Transverse colon (tissue), 4 donors: Measurements from ENCODE around the gene ABHD8. TPM values are rescaled to one million over a fixed set of nuclear protein-coding genes. Genes with fewer than 3 reads are reported as not detected.
"Not testable (repeated sequence)": the region's sequence is repeated elsewhere in the genome, so short reads cannot be mapped to it uniquely, and the experiment has no call there.

ENCODE experiments used
- DNase-seq: peaks from one replicate; pipeline ENCODE4 v3.0.0-alpha.2; 2019
- H3K27ac ChIP-seq, 4 donors: fragments of 200-600 bp; sonication (generic); 2 replicates each; pipeline ENCODE4 v1.5.1; 2016 to 2018; ENCODE audit warnings: inconsistent platforms in 4 of 4
- H3K27me3 ChIP-seq: fragments of 200-600 bp; sonication (generic); 2 replicates; pipeline ENCODE4 v1.5.1; 2017; ENCODE audit warnings: inconsistent platforms
- H3K36me3 ChIP-seq, 4 donors: fragments of 200-600 bp; sonication (generic); 2 replicates each; pipeline ENCODE4 v1.5.1; 2017 to 2019; ENCODE audit warnings: inconsistent platforms in 4 of 4
- H3K4me1 ChIP-seq, 4 donors: fragments of 200-600 bp; sonication (generic); 2 replicates each; pipeline ENCODE4 v1.5.1; 2017 to 2020; ENCODE audit warnings: inconsistent platforms in 4 of 4
- H3K4me3 ChIP-seq, 4 donors: fragments of 200-600 bp; sonication (generic); 1 replicate in 1 of 4; 2 replicates in 3 of 4; pipeline versions ENCODE4 v1.5.1 to v1.6.1; 2017 to 2019; ENCODE audit warnings: inconsistent platforms in 4 of 4
- H3K9me3 ChIP-seq, 2 donors: fragments of 200-600 bp; sonication (generic); 2 replicates each; pipeline ENCODE4 v1.5.1; 2017 to 2019; ENCODE audit warnings: inconsistent platforms in 2 of 2
- EP300 ChIP-seq: sonication (generic); formaldehyde crosslinking; IDR thresholded peaks from one replicate; pipeline ENCODE4 v1.6.1; 2017; ENCODE audit warnings: antibody characterized with exemption, low read depth
- POLR2A ChIP-seq: fragments of 450-650 bp; IDR thresholded peaks from one replicate; pipeline ENCODE4 v1.6.1; 2016; ENCODE audit warnings: antibody characterized with exemption, mild to moderate bottlenecking, moderate library complexity
- POLR2AphosphoS5 ChIP-seq, 3 donors: sonication (generic); formaldehyde crosslinking; IDR thresholded peaks; one replicate each; pipeline ENCODE4 v1.6.1; 2016; ENCODE audit warnings: antibody characterized with exemption in 3 of 3
- WGBS, 2 donors: methylation state at CpG; one replicate each; pipeline ENCODE4 v1.1.5; 2018; ENCODE audit warnings: low coverage in 1 of 2; 5-methylcytosine and 5-hydroxymethylcytosine counted together
- in situ Hi-C, 4 donors: fragments of 200-750 bp; cut with MboI; loops; one replicate each; pipeline versions ENCODE4 v1.15.0 to v1.15.1; 2017; ENCODE audit warnings: low sequenced_read_pairs in 3 of 4, low pct_ligation_motif_present in 1 of 4, low pct_unique_long_range_greater_than_20kb in 1 of 4
- intact Hi-C: fragments of 100-400 bp; cut with DNase I; formaldehyde crosslinking; loops from one replicate; pipeline ENCODE4 v1.15.1; 2023; ENCODE audit warnings: low total_unique reads
- total RNA-seq, 4 donors: library from RNA; depleted of rRNA; stranded (reverse); fragments of >200 nt; gene quantifications; one replicate each; pipeline ENCODE4 v1.1.0, GENCODE V29; 2016
- TF ChIP-seq, protein P1 (sequence below), 5 experiments: fragments of 200-600 bp in 3 of 5; fragments of 450-650 bp in 2 of 5; sonication (generic) in 3 of 5; IDR thresholded peaks; 1 replicate in 2 of 5; 2 replicates in 3 of 5; pipeline ENCODE4 v1.5.1; 2016 to 2017; ENCODE audit warnings: antibody characterized with exemption in 5 of 5, inconsistent platforms in 3 of 5, mild to moderate bottlenecking in 2 of 5, moderate library complexity in 1 of 5

Gene ABHD8
- total RNA-seq, 4 donors from 2014 or later, result 6.0 to 14.1 (median 9.1) TPM

DNA sequence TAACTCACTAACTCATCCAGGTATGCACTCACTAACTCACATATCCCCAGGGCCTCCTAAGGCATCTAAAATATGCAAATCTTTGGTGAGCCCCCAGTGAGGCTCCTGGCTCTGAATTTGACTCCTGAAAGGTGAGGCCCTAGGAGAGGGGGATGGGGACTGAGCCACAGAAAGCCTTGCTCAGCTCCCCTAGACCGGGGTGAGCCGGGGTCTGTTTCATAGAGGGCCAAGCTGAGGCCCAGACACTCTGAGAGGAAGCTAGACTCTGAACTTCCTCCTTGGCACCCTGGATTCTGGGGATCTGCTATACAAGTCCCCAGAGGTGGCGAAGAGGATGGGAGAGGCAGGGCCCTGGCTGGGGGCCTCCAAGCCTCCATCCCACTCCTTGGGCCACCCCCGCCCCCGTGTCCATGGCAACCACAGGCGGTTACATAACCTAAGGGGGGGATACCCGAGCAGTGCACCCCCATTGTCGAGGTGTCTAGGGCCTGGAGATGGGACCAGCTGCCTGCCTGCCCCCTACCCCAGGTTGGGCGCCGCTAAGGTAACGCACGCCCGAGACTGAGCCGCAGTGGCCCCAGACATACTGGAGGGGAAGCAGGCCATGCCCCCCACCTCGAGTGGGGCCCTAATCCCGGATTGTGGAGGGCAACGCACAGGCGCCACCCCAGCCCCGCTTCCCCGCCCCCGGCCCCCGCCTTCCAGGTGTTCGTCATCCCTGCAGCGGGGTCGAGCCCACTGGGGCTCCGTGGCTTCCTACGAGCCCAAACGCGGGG lies 646 bp downstream of the ABHD8 start:
- TF ChIP-seq, protein P1, sequence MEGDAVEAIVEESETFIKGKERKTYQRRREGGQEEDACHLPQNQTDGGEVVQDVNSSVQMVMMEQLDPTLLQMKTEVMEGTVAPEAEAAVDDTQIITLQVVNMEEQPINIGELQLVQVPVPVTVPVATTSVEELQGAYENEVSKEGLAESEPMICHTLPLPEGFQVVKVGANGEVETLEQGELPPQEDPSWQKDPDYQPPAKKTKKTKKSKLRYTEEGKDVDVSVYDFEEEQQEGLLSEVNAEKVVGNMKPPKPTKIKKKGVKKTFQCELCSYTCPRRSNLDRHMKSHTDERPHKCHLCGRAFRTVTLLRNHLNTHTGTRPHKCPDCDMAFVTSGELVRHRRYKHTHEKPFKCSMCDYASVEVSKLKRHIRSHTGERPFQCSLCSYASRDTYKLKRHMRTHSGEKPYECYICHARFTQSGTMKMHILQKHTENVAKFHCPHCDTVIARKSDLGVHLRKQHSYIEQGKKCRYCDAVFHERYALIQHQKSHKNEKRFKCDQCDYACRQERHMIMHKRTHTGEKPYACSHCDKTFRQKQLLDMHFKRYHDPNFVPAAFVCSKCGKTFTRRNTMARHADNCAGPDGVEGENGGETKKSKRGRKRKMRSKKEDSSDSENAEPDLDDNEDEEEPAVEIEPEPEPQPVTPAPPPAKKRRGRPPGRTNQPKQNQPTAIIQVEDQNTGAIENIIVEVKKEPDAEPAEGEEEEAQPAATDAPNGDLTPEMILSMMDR (IDR thresholded peaks at IDR 0.05), result no peak
- TF ChIP-seq EP300 (no peak), POLR2A (no peak), POLR2AphosphoS5 (IDR thresholded peaks at IDR 0.05) (no peak)
- no peaks in the 10 kb centered on the region for H3K9me3 ChIP-seq
- WGBS, 2 donors, result 42% methylated on average over 8 of the region's 29 CpGs; no CpG with 5 or more reads in 1 of the 2 donors
- no peak for DNase-seq
- peaks cover 34 to 46% (median 37%) of the 10 kb centered on the region in 4 donors for H3K4me1 ChIP-seq
- peak overlapping the region; percentile 62 to 74 (median 68) for H3K4me3 ChIP-seq
- H3K27ac ChIP-seq, result peak overlapping the region; percentile 90 to 98 (median 94)
- intact Hi-C loops (no loop called here), in situ Hi-C loops (no loop called here)
- no peaks in the 10 kb centered on the region for H3K27me3 ChIP-seq
- no peaks in the 10 kb centered on the region for H3K36me3 ChIP-seq

DNA sequence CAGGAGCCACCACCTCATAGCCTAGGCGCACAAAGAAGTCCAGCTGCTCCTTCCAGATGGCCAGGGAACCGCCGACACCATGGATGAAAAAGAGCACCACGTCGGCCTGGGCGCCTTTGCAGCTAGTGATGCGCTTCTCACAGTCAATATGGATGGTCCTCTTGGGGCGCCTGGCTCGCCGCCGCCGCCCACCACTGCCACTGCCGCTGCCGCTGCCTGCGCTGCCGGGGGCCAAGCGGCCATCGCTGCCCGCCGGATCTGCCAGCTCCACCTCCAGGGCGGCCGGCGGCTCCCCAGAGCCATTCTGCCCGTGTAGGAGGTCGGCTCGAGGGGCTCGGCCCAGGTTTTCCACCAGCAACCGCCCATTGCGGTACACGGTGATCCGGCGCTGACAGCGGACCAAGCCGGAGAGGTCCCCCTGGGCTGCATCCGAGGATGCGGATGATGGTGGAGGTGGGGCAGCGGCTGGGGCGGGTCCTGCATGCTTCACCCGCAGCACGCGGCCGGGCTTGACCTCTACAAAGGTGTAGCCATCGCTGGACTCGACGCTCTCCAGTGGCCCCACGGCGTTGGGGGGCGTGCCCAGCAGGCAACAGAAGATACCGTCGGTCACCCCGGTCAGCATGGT lies 2.1 kb downstream of the ABHD8 start:
- Histone ChIP-seq H3K36me3 (no peaks in the 10 kb centered on the region), H3K9me3 (no peaks in the 10 kb centered on the region), H3K4me1 (peaks cover 24 to 32% (median 26%) of the 10 kb centered on the region in 4 donors), H3K27ac (no peak overlapping the region), H3K4me3 (no peak overlapping the region), H3K27me3 (no peaks in the 10 kb centered on the region)
- intact Hi-C loops, result no loop called here
- TF ChIP-seq POLR2A, result no peak
- TF ChIP-seq, protein P1 (IDR thresholded peaks at IDR 0.05), result no peak
- TF ChIP-seq EP300, result no peak
- TF ChIP-seq POLR2AphosphoS5 (IDR thresholded peaks at IDR 0.05), result no peak
- in situ Hi-C loops, result no loop called here
- 95% methylated on average over 43 of the region's 51 CpGs; no CpG with 5 or more reads in 1 of the 2 donors for WGBS, 2 donors
- no peak for DNase-seq

DNA sequence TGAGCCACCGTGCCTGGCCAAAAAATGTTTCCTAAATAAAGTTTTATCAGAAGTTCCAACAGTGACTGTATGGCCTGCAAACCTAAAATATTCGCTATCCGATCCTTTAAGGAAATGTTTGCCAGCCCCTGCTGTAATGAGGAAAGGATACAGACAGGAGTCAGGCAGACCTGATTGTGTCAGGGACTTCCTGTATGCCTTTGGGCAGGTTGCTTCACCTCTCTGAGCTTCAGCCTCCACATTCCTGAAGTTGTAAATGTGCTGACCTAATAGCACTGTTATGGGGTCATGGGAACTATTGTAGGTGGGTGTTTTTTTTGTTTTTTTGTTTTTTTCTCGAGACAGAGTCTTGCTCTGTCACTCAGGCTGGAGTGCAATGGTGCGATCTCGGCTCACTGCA lies 6.2 kb downstream of the ABHD8 start:
- DNase-seq, result no peak
- 92 to 93% methylated on average over 6 of the region's 6 CpGs for whole genome bisulfite sequencing, 2 donors
- Histone ChIP-seq H3K27ac (no peak overlapping the region), H3K9me3 (no peaks in the 10 kb centered on the region), H3K4me1 (peaks cover under 1 to 9% (median 5%) of the 10 kb centered on the region in 4 donors), H3K36me3 (no peaks in the 10 kb centered on the region), H3K4me3 (no peak overlapping the region), H3K27me3 (no peaks in the 10 kb centered on the region)
- in situ Hi-C loops, result loop anchor here in 2 of 4 donors (25.0 kb wide), 2 partner anchors 235 to 535 kb away; no protein-coding TSS in a partner anchor
- TF ChIP-seq POLR2AphosphoS5 (IDR thresholded peaks at IDR 0.05) (no peak), EP300 (no peak), POLR2A (no peak)
- TF ChIP-seq, protein P1 (IDR thresholded peaks at IDR 0.05), result no peak
- intact Hi-C loops, result no loop called here

DNA sequence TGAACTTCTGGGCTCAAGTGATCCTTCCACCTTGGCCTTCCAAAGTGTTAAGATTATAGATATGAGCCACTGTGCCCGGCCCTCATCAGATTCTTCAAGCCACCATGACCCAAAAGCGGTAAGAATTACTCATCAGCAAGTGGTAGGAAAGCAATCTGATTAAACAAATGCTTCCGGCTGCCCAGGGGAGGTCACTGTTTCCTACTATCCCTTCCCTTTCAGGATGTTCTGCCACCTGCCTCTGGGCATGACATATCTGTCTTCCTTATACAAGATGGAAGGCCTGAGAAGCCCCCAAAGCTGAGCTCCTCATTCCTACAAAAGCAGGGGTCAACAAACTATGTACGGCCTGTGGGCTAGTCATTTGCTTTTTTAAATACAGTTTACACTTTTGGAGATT lies 7.0 kb downstream of the ABHD8 start:
- Histone ChIP-seq H3K4me1 (peaks cover 0 to 10% (median 6%) of the 10 kb centered on the region in 4 donors), H3K36me3 (no peaks in the 10 kb centered on the region), H3K9me3 (no peaks in the 10 kb centered on the region), H3K4me3 (no peak overlapping the region), H3K27ac (no peak overlapping the region), H3K27me3 (no peaks in the 10 kb centered on the region)
- in situ Hi-C loops, result loop anchor here in 2 of 4 donors (25.0 kb wide), 2 partner anchors 234 to 534 kb away; no protein-coding TSS in a partner anchor
- WGBS, 2 donors, result 49 to 100% methylated on average over 1 to 4 of the region's 4 CpGs
- intact Hi-C loops, result no loop called here
- no peak for DNase-seq
- no peak for TF ChIP-seq EP300
- TF ChIP-seq POLR2AphosphoS5 (IDR thresholded peaks at IDR 0.05), result no peak
- TF ChIP-seq, protein P1 (IDR thresholded peaks at IDR 0.05), result no peak
- no peak for TF ChIP-seq POLR2A

DNA sequence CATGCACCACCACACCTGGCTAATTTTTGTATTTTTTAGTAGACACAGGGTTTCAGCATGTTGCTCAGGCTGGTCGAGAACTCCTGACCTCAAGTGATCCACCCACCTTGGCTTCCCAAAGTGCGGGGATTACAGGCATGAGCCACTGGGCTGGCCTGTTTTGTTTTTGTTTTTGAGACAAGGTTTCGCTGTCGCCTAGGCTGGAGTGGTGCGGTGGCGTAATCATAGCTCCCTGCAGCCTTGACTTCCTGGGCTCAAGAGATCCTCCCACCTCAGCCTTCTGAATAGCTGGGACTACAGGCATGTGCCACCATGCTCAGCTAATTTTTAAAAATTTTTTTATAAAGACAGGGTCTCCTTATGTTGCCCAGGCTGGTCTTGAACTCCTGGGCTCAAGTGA lies 7.7 kb downstream of the ABHD8 start:
- H3K9me3 ChIP-seq, H3K4me3 ChIP-seq, H3K36me3 ChIP-seq, intact Hi-C loops, H3K27ac ChIP-seq, H3K4me1 ChIP-seq, DNase-seq, H3K27me3 ChIP-seq: not testable (repeated sequence)
- in situ Hi-C loops, result loop anchor here in 2 of 4 donors (25.0 kb wide), 2 partner anchors 233 to 533 kb away; no protein-coding TSS in a partner anchor
- 80 to 93% methylated on average over 2 to 6 of the region's 6 CpGs for WGBS, 2 donors
